ENCODE data around the gene CREBBP.

GRCh38 chr16:3689731-3690130 lies 190.8 kb downstream of the CREBBP start:
- no peak for TF ChIP-seq CTCF (IDR thresholded peaks at IDR 0.05)
- no peak for TF ChIP-seq POLR2A (IDR thresholded peaks at IDR 0.05)
- TF ChIP-seq POLR2AphosphoS5 (IDR thresholded peaks at IDR 0.05): no peak

All from prostate gland (tissue), 2 donors.